Measurements from ENCODE around the gene ZNF697. TPM values are rescaled to one million over a fixed set of nuclear protein-coding genes. Genes with fewer than 3 reads are reported as not detected.
"Not testable (repeated sequence)": the region's sequence is repeated elsewhere in the genome, so short reads cannot be mapped to it uniquely, and the experiment has no call there.

ZNF697 gene
- total RNA-seq, 1 donor from 2014 or later: 18.8 TPM

DNA sequence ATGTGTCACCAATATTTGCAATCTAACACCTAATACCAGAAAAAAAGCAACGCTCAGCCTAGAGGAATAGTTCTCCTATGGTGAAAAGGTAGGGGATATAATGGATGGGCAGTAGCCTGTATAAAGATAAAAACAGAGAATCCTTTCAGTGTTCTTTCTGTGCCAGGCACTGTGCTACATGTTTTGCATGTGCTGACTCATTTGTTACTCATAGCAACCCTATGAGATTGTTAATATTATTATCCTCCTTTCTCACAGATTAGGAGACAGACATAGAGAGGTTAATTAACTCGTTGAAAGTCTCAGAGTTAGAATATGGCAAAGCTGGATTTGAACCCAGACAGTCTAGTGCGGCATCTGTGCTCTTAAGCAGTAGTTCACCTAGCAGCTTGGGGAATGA, 45.3 kb downstream of the ZNF697 start:
- not testable (repeated sequence) for DNase-seq (ENCODE audit: low spot score)

DNA sequence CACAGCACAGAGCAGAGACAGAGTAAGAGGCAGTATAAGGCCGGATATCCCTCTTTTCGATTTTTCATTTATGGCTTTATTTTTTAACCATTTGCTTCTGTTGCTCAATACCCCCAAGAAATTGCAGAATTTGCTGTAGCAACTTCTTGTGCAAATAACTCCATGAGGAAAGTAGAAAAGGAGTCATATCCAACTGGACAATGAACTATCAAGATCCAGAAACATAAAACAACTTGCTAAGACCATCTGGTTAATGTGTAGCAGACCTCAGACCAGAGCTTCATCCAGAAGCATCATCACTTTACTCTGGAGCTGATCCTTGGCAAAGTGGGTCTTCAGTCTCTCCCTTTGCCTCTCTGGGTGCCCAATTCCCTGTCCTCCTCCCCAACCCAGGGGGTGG, 45.9 kb downstream of the ZNF697 start:
- DNase-seq (ENCODE audit: low spot score): no peak

- no peak for DNase-seq (ENCODE audit: low spot score)
These were observed 47.1 kb downstream of the ZNF697 start for GRCh38 chr1:119600976-119601375.

GRCh38 chr1:119600561-119600960, 47.5 kb downstream of the ZNF697 start:
- DNase-seq (ENCODE audit: low spot score): peak; percentile 34

- no peak for DNase-seq (ENCODE audit: low spot score)
These were observed 52.5 kb downstream of the ZNF697 start for GRCh38 chr1:119595606-119596005.

GRCh38 chr1:119595168-119595567, 52.9 kb downstream of the ZNF697 start:
- DNase-seq (ENCODE audit: low spot score): no peak

DNA sequence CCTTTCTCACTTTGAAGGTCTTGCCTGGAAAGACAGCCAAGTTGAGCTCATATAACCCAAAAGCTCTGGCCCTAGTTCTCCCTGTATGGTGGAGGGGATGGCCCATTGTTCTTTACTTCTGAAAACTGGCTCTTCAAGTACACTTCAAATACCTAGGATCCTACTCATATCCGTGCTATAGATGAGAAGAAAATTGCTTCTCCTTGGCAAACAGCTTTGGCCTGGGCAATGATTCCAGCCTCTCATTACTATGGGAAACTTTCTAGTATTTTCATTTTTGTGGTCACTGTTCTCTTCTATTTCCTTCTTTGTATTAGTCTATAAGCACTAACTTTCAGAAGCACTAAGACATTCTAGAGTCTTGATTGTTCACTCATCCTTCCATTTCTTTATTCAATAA, 53.7 kb downstream of the ZNF697 start:
- no peak for DNase-seq (ENCODE audit: low spot score)

DNA sequence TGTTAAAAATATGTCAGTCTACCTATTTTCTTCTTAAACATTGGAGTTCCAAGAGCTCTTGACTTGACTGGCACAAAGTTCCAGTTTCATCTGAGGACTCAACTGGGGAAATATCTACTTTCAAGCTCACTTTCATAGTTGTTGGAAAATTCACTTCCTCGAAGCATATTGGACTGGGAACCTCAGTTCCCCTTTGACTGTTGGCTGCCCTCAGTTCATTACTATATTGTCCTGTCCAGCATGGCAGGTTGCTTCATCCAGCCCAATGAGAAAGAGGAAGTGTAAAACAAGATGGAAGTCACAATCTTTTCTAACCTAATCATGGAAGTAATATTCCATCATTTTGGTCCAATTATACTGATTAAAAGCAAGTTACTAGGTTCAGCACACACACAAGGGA, 54.3 kb downstream of the ZNF697 start:
- no peak for DNase-seq (ENCODE audit: low spot score)

- DNase-seq (ENCODE audit: low spot score): no peak
These were observed 57.7 kb downstream of the ZNF697 start for GRCh38 chr1:119590393-119590792.

DNA sequence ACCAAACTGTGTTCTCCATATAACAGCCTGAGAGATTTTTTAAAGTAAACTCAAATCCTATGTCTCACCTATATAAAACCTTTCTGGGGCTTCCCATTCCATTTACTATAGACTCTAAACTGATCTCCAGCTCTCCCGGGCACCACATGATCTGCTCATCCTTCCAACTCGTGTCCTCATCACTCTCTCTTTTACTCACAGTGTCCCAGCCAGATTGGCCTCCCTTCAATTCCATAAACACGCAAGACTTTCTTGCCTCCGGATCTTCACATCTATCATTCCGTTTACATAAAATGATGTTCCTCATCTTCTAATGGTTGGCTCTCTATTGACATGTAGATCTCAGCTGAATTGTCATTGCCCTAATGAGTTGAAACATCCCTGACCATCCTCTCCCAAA, 59.4 kb downstream of the ZNF697 start:
- no peak for DNase-seq (ENCODE audit: low spot score)

GRCh38 chr1:119587341-119587740, 60.7 kb downstream of the ZNF697 start:
- no peak for DNase-seq (ENCODE audit: low spot score)

GRCh38 chr1:119585801-119586200, 62.3 kb downstream of the ZNF697 start:
- peak; percentile 17 for DNase-seq (ENCODE audit: low spot score)

GRCh38 chr1:119582801-119583200, 65.3 kb downstream of the ZNF697 start:
- DNase-seq (ENCODE audit: low spot score): peak; percentile 58

- not testable (repeated sequence) for DNase-seq (ENCODE audit: low spot score)
These were observed 67.0 kb downstream of the ZNF697 start for GRCh38 chr1:119581076-119581475.

DNA sequence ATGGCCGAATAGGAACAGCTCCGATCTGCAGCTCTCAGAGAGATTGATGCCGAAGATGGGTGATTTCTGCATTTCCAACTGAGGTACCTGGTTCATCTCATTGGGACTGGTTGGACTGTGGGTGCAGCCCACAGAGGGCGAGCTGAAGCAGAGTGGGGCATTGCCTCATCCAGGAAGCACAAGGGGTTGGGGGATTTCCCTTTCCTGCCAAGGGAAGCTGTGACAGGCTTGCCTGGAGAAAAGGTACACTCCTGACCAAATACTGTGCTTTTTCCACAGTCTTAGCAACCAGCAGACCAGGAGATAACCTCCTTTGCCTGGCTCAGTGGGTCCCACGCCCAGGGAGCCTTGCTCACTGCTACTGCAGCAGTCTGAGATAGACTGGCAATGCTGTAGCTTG, 74.2 kb downstream of the ZNF697 start:
- no peak for DNase-seq (ENCODE audit: low spot score)

DNA sequence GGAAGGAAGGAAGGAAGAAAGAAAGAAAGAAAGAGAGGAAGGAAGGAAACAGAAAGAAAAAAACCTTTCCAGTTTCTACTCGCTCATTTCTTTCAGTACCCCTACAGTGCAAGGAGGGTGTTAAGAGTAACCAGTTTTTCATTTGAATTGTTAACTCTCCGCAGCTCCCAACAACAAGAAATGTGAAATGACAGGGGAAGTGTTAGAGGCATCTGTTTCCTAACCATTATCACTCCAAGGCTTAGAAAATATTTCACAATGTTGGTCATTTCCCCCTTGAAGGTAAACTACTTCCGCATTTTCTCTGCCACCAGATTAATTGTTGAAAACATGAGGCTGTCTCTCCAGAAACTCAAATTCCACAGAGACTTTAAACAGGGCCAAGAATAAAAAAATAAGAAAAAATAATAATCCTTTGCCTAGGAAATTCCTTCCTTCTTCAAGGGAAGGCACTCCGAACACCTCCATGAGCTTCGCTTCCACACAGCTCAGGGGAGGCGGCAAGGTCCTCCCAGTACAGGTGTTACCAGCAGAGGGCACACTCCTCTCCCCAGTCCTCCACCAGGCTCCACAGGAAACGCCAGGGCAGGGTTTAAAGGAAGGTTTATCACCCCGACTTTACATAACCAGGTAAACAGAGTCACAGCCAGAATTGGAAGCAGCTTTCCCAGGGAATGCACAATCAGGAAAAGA, 78.0 kb downstream of the ZNF697 start:
- not testable (repeated sequence) for DNase-seq (ENCODE audit: low spot score)

Other genes starting within 250 kb of the ZNF697 start
- 2.9 TPM for gene HSD3B2, start 233.1 kb downstream of the ZNF697 start, total RNA-seq (ENCODE audit: insufficient read depth, low replicate concordance)
- 10.8 TPM for gene HSD3B1, start 141.1 kb downstream of the ZNF697 start, total RNA-seq (ENCODE audit: insufficient read depth, low replicate concordance)
- 62.8 TPM for gene PHGDH, start 63.7 kb upstream of the ZNF697 start, total RNA-seq (ENCODE audit: insufficient read depth, low replicate concordance)
- 0.48 TPM for gene HMGCS2, start 120.6 kb upstream of the ZNF697 start, total RNA-seq (ENCODE audit: insufficient read depth, low replicate concordance)
- 0.48 TPM for gene REG4, start 163.2 kb upstream of the ZNF697 start, total RNA-seq (ENCODE audit: insufficient read depth, low replicate concordance)
- 1.4 TPM for gene ADAM30, start 248.2 kb upstream of the ZNF697 start, total RNA-seq (ENCODE audit: insufficient read depth, low replicate concordance)